C4-2B (cell line): ENCODE data around the gene DAAM1.

ENCODE experiments used
- CTCF ChIP-seq: fragments of 450-650 bp; conservative IDR thresholded peaks from 2 replicates; pipeline ENCODE4 v1.5.1; 2017; ENCODE audit warnings: mild to moderate bottlenecking
- ZFX ChIP-seq: fragments of 450-650 bp; IDR thresholded peaks from 2 replicates; pipeline ENCODE4 v1.6.1; 2017

DNA sequence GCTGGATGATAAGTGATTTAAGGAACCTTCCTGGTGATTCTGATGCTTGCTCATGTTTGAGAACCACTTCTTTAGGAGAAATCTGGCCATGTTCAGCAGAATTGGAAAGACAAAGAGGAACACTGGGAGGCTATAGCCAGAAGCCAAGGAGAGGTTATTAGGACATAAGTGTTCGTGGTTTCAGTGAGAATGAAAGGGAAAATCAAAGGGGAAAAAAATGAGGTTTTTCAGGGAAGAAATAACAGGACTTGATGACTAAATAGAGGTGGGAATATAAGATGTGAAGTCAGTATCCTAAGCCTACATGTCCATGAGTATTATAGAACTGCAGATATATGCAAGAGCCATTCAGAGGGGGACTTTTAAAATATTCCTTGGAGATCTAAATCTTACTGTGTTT lies 95.6 kb downstream of the DAAM1 start:
- TF ChIP-seq CTCF: no peak
- TF ChIP-seq ZFX: no peak
